ENCODE measurements around the gene GNAT1.

GNAT1 gene

DNA sequence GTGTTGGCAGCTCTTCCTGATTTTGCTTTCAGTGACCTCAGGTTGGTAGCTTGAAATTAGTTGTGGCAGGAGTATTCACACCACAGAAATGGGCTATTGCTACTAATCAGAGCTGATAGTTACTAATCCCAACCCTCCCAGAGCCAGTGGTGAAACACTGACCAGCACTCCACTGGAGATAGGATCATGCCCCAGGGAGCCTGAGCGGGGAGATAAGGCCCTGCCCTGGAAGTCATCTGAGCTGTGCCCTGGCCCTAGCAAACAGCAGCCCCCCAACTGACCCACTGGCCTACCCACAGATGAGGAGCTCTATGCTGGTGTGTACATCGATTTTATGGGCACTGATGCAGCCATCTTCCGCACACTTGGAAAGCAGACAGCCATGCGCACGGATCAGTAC is 9.4 kb upstream of the GNAT1 start:
- DNase-seq (ENCODE audit: low spot score) = no peak

DNA sequence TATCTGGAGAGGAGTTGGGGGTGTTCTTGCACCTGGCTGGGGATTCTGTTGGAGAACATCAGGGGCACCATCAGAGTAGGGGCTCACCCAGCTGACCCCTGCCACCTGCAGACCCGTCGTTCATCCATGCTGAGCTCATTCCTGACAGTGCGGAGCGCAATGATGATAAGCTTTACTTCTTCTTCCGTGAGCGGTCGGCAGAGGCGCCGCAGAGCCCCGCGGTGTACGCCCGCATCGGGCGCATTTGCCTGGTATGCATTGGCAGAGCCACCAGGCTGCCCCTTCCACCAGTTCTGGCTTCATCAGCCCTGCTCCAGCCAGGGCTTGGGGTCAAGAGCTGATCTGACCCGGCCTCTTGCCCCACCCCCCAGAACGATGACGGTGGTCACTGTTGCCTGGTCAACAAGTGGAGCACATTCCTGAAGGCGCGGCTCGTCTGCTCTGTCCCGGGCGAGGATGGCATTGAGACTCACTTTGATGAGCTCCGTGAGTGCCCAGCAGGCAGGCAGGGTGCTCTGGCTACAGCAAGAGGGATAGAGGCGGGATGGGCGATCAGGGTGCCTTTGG is 8.8 kb upstream of the GNAT1 start:
- no peak for DNase-seq (ENCODE audit: low spot score)

DNA sequence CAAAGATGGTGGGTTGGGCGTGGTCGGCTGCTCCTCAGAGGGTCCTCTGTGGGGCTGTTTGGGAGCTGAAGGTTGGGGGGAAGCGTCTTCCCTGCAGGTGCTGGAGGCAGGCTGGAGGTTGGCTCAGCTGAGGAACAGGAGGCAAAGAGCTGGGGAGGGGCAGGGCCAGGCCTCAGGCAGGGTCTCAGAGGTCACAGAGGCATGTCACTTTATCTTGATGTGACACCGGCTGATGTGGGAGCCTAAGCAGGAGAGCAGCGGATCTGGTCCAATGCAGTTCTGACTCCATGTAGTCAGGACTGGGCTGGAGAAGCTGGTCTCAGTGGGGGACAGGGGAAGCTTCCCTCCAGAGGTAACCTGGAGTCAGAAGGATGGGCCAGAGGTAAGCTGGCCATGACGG is 7.7 kb upstream of the GNAT1 start:
- DNase-seq (ENCODE audit: low spot score) = no peak

DNA sequence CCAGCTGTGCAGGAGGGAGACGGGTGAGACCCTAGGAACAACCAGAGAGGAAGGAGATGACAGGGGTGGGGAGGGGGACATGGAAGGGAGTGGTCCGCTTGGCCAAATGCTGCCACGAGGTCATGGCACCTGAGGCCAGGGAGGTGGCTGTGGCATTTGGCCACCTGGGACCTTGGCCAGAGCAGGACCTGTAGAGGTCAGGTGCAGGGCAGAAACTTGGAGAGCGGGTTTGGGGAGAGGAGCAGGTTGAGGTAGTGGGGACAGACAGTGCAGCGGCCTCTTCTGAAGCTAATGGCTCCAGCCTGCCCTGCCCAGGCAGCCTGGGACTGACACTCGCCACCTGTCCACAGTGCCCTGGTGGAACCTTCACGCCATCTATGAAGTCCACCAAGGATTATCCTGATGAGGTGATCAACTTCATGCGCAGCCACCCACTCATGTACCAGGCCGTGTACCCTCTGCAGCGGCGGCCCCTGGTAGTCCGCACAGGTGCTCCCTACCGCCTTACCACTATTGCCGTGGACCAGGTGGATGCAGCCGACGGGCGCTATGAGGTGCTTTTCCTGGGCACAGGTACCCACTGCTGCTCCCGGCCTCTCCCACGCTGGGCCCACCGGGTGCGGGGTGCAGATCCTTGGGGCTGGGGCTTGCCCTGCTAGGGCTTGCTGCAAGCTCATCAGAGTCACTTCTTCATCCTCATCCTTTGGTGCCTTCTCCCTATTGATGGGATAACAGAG is 7.0 kb upstream of the GNAT1 start:
- DNase-seq (ENCODE audit: low spot score) = no peak

DNA sequence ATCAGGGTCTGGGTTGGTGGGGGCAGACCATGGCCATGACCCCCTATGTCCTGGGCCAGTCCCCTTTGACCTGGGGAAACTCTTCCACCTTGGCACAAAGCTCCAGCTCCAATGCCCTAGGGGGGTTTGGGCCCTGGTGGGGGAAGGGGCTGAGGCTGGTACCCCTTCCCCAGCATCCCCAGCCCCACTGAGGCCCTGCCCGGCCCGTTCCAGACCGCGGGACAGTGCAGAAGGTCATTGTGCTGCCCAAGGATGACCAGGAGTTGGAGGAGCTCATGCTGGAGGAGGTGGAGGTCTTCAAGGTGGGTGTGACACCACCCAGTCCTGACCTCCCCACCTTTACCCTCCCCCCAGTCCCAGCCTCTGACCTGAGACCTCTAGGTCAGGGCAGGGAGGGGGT is 6.2 kb upstream of the GNAT1 start:
- no peak for DNase-seq (ENCODE audit: low spot score)

DNA sequence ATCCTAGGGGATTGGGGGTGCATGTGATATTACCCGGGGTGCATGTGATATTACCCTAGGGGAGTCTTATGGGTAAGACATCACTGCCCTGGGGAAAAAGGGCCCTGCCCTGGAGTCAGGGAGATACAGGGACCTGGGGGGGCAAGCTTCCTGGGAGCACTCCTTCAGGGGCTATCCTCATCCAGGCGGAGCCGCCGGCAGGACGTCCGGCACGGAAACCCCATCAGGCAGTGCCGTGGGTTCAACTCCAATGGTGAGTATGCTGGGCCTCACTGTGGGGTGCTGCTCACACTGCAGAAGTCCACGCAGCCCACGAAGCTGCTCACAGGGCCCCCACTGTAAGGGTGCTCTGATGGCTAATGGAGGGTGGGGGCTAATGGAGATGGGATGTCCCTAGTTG is 5.3 kb upstream of the GNAT1 start:
- DNase-seq (ENCODE audit: low spot score) = no peak

DNA sequence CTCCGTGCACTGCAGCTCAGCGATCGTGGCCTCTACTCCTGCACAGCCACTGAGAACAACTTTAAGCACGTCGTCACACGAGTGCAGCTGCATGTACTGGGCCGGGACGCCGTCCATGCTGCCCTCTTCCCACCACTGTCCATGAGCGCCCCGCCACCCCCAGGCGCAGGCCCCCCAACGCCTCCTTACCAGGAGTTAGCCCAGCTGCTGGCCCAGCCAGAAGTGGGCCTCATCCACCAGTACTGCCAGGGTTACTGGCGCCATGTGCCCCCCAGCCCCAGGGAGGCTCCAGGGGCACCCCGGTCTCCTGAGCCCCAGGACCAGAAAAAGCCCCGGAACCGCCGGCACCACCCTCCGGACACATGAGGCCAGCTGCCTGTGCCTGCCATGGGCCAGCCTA is 3.7 kb upstream of the GNAT1 start:
- DNase-seq (ENCODE audit: low spot score) = no peak

DNA sequence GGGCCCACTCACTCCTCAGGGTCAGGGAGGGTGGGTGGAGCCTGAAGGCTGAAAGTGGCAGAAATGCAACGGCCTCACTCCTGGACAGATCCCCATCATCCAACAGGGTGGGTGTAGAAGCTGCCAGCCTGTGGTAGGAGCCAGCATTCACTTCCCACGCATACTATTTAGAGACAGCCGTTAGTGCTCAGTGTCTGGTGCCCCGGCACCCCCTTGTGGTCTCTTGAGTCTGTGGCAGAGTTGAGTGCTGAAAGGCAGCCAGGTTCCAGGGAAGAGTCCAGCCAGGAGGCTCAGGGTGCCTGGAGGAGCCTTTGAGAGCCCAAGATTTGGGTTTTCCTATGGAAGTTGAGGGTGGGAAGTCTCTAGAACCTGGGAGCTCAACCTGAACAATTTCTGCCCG is 2.1 kb upstream of the GNAT1 start:
- DNase-seq (ENCODE audit: low spot score) = peak; percentile 61

DNA sequence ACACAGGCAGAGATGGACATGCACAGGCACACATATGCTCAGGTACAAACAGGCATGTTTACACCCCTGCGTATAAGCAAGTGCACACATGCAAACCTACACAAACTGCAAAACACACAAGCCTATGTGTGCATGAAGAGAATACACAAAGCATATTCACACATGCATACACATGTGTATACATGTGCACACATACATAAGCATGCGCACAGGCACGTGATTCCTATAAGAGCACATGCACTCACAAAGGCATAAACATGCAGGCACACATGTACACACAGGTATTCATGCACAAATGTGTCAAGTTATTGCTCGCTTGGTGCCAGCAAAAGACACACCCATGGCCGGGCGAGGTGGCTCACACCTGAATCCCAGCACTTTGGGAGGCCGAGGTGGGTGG is 1.4 kb upstream of the GNAT1 start:
- DNase-seq (ENCODE audit: low spot score) = no peak

DNA sequence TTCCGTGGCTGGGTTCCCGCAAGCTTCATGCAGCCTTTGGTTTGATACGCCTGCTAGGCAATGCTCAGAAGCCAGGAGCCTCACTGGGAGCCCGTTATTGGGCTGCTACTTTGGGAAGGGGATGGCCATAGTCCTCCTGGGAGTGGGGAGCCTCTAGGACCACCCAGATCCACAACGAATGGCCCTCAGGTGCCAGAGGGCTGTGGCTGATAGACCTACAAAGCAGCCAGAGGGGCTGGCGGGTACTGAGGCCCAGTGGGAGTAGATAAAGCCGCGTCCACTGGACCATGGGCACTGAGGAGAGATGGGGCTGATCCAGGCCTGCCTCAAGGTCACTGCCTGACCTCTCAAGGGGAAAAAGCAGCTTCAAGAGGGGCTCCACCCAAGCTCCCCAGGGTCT is 714 bp downstream of the GNAT1 start:
- DNase-seq (ENCODE audit: low spot score) = no peak

DNA sequence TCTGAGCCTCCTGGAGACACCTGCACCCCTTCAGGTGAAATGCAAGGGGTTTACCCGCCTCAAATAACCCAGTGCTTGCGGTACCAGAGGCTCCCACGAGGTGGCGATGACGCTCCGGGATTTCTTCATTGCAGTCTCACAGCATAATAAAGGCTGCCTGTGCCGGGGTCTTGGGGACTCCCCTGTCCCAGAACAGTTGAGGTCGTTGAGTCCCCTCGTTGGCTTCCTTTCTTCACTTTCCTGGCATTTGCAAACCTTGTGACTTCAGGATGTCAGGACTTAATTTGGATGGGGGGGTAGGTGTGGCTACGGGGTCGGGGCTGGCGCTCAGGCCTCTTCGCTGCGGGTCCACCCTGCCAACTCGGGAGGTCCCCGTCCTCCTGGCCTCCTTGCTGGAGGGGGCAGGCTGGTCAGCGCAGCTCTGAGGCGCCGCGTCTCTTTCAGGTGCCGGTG is 1.3 kb downstream of the GNAT1 start:
- DNase-seq (ENCODE audit: low spot score) = peak; percentile 56

DNA sequence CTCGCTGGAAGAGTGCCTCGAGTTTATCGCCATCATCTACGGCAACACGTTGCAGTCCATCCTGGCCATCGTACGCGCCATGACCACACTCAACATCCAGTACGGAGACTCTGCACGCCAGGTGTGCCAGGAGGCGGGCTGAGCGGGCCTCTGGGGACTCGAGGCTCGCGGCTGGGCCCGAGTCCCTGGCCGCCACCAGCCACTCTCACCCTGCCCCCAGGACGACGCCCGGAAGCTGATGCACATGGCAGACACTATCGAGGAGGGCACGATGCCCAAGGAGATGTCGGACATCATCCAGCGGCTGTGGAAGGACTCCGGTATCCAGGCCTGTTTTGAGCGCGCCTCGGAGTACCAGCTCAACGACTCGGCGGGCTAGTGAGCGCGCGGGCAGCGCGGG is 1.9 kb downstream of the GNAT1 start:
- DNase-seq (ENCODE audit: low spot score) = no peak

DNA sequence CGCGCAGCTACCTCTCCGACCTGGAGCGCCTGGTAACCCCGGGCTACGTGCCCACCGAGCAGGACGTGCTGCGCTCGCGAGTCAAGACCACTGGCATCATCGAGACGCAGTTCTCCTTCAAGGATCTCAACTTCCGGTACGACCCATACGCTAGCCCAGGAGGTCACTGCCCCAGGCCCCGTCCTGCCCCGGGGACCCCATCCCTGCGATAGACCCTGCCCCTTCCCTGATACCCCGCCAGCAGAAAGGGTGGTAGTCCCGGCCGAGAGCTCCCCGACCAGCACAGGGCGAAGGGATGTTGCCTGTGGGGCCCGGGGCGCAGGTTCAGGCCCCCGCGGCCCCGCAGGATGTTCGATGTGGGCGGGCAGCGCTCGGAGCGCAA is 2.3 kb downstream of the GNAT1 start:
- DNase-seq (ENCODE audit: low spot score) = no peak

DNA sequence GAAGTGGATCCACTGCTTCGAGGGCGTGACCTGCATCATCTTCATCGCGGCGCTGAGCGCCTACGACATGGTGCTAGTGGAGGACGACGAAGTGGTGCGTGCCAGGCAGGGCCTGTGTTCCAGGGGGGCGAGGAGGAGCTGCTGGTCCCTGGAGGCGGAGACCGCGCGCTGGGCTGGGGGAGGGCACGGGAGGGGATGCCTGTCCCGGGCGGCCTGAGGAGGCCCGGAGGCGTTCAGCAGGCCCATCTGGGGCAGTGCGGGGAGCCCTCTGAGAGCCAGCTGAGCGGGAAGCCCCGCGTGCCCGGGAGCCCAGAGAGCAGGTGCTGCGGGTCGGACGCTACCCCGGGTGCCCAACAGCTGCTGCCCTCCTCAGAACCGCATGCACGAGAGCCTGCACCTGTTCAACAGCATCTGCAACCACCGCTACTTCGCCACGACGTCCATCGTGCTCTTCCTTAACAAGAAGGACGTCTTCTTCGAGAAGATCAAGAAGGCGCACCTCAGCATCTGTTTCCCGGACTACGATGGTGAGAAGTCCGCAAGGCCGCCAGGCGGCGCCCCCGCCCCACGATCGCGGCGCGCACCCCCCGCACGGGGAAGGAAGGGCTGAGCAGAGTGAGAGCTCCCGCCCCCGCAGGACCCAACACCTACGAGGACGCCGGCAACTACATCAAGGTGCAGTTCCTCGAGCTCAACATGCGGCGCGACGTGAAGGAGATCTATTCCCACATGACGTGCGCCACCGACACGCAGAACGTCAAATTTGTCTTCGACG is 2.9 kb downstream of the GNAT1 start:
- peak; percentile 56 for DNase-seq (ENCODE audit: low spot score)

DNA sequence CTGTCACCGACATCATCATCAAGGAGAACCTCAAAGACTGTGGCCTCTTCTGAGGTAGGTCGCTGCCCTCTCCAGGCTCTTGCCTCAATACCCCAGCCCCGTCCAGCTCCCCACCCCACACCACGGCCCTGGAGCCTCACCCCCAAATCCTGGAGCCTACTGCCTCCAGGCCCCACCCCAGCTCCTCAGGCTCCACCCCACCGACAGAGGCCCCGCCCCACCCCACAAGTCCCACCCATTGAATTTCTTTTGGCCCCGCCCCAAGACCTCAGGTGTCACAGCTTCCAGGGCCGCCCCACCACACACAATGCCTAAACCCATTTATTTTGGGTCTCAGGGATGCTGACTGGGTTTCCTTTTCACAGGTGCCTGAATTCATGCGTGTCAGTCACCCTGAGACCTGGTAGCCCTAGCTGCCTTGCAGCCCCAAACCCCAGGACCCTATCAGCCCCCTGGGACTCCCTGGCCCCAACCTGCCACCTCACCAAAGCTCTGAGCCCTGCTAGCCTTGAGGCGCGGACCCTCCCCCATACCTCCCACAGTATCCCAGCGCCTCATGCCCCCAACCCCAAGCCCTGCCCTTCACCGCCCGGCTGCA is 3.6 kb downstream of the GNAT1 start:
- no peak for DNase-seq (ENCODE audit: low spot score)

DNA sequence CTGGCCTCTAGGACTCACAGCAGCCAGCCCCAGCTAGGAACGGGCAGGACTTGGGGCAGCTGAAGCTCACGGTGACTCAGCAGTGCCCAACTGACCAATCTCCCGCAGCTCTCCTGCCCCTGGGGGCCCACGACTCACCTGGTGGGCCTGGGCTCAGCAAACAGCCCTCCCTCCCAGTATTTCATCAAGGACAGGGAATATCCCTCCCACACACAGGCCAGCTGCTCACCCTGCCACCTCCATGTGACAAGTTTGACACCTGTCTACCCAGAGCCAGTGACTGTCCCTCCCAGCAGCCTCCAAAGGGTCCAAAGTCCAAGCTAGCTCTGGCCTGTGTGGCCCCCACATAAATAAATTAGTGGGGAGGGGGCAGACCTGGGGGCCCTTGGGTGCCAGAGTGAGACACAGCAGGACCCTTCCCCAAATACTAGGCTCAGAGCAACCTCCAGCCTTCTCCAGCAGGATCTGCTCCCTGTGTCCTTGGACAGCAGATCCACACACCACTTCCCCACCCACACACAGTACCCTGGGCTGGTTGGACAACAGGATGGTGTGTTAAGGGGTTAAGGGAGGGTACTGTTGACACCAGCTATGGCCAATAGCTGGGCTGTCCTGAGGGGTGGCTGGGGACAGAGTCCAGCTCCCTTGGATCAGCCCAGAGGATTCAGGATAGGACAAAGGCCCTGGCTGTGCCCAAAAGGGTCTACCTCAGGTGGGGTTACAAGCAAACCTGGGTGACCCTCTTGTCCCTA is 4.3 kb downstream of the GNAT1 start:
- DNase-seq (ENCODE audit: low spot score) = no peak

DNA sequence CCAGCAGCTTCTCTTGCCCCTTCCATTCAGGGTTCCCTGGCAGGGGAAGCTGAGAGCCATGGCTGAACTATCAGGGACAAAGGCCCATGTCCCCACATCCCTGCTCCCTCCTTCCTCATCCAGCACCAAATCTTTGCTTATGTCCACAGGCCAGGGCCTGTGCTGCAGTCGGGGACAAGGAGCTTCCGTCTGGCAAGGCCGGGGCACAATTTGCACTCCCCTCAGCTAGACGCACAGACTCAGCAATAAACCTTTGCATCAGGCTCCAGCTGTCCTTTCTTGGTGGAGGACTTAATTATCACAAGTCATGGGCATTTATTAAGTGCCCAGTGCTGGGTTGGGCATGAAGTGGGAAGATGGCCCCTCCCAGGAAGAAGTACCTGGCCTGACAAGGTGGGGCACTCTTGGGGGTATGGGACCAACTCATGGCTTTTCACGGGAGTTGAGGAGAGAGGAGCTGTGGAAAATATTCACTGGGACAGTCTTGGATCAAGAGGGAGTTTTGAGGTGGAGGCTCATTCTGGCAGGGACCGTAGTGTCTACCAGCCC is 4.9 kb downstream of the GNAT1 start:
- DNase-seq (ENCODE audit: low spot score) = no peak

DNA sequence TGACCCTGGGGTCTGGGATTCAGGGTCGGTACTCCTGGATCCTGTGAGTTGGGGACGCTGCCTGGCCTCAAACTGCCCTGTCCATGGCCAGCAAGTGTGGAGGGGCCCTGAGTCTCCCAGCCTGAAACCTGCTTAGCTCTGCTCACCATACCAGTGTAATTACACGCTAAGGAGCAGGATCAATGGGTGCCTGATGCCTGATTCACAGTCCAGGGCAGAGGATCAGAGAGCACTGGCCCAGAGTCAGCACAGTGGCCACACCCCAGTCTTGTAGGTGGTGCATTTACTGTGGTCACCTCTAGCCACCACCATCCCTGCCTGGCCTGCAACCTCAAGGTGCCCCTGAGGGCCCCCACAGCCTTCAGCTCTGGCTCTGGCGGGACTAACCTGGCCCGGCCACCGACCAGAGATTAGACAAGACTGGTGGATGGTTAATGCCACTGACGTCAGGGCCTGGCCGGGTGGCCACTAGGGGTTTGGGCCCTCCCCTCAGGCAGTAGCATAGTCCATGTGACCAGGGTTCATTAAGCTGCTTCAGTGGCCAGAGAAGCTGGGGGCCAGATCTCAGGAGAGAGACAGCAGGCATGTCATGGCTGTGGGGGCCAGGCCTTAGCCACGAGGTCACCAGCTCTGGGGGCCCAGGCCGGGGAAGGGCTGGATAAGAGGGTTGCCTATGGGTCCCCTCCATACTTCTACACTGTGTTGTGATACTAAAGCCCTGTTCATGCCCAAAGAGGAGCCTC is 10.3 kb downstream of the GNAT1 start:
- no peak for DNase-seq (ENCODE audit: low spot score)

DNA sequence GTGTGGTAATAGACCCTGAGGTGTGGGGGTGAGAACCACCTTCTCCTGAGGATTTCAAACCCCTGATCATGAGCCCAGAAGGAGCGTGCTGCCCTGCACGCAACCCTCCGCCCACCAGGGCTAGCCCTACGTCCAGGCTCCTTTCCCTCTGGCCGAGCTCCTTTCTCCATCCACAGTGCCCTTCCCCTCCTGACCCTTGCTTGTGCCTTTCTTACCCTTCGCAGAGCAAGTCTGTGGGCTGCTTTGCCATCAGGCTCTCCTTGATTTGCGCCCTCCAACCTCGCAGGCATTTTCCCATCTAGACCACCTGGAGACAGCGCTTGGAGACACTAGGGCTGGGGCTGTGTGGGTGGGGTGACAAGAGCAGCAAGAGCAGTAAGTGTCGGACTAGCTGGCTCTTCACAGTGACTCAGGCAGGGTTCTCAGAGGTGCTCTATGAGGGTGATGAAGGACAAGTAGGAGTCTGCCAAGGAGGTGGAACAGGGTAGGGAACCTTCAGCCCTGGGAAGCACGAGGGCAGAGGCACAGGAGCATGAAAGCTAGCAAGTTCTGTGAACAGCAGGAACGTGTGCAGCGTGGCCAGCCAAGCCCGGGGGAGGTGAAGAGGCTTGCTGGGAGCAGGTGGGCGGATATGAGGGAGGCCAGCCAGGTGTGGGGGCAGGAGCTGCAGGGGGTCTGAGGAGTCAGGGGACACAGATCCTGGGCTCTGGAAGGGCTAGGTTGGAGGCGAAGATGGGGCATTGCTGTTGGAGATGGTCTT is 11.1 kb downstream of the GNAT1 start:
- no peak for DNase-seq (ENCODE audit: low spot score)

DNA sequence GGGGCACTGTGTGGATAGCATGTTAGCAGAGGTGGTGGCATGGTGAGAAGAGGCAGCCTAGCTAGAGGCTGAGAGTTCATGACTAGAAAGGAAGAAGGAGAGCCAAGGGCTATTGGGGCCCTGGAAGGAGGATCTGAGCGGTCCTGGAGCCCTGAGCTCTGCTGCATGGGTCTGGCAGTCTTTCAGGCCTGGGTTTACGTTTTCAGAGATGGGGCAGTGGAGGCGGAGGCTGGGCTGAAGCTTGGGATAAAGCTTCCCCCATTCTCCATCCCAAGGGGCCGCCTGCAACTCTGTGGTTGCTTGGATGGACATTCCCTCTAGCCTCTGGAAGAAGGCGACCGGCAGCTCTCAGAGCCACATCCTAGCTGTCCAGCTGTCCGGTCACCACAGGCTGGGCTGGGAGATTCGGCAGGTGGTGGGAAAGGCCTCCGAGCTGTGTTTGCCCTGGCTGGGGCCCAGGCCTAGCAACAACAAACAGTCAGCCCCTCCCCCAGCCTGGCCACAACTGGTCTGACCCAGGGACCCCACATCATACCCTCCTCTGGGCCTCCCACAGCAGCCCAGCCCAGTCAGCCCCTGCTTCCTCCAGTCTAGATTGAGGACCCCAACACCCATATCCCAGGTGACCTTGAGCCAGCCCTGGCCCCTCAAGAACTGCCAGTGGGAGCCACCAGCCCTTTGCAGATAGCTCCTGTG is 11.9 kb downstream of the GNAT1 start:
- no peak for DNase-seq (ENCODE audit: low spot score)
